HG03280 (cell line): ENCODE results near the gene CELF2.
A peak's percentile ranks its signal among the peaks of the same experiment; 100 is the strongest.

Experiments
- ATAC-seq: cut with Tn5 transposase; IDR thresholded peaks from one replicate; pipeline ENCODE4 v1.9.1; 2021; ENCODE audit warnings: mild to moderate bottlenecking, moderate library complexity; ENCODE audit not compliant: unreplicated experiment

Gene CELF2

GRCh38 chr10:11191190-11191589 is 173.5 kb downstream of the CELF2 start:
- no peak for ATAC-seq

DNA sequence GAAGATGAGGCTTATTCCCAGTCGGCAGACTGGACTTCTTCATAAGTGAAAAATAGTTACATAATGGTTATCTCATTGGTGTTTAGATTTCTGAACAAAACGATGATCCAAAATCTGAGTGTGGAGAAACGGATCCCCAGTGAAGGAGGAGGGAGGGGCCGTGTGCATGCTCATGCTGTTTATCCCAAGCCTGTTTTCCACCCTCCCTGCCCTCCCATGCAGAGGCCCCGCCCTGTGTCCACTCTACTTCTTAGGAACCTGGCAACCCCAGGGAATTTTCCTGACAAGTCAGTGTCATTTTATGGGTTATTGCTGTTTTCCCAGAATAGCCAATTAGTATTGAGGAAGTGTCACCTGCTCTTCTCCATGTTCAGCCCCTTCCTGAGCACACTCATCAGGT is 174.0 kb downstream of the CELF2 start:
- no peak for ATAC-seq

- ATAC-seq = no peak
Observed at GRCh38 chr10:11192304-11193000, 174.8 kb downstream of the CELF2 start.

DNA sequence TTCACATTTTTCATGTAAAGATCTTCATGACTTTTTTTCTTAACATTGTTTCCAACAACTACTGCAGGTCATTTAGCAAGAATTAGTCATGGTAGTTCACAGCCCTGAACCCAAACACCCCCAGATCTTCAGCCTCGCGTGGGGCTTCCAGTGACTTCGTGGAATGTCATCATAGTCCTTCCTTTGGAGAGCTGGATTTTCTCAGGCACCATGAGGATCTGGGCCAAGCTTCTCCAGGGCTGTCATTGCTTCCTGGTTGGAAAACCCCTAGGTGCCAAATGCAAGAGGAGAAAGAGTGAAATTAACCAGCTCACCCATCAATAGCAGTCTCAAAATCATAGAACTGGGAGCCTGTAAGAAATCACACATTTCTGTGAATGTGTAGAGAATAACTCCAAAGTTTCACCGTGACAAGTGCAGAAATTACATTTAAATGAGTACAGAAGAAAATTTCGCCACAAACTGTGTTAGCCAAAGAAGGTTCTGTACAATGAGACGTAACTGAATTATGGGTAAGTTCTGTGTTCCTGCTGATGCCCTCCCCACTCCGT is 175.4 kb downstream of the CELF2 start:
- ATAC-seq = no peak

DNA sequence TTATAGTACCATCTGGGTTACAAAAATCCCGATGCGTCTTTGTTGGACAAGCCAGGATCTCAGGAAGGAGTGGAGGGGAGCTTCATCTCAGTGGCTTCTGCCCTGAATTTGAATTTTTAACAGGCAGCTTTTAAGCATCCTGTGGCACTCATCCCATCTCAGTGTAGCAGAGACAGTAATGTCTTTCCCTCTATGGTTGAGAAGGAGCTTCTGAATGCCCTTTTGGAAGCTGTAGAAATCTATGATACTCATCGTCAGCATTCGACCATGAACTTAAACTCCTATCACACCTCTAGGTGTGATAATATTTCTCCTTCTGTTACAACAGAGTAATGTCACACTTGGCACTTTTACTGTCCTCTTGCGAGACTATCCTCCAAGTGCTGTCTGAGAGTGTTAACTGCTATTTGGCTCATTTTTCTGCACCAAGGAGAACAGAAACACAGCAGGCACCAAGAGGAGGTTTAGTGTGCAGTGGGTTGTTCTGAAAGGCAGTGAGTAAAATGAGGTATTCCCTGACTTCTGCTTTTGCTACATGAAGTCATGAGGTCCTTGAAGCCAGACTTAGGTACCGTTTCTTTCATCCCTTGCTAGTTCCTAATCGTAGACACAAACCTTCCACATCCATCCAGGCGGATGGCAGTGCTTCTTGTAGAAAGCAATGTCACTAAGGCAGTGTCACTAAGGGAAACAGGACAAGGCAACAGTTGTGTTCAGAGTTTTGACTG is 177.4 kb downstream of the CELF2 start:
- no peak for ATAC-seq

- no peak for ATAC-seq
Observed at GRCh38 chr10:11195623-11196022, 178.0 kb downstream of the CELF2 start.

DNA sequence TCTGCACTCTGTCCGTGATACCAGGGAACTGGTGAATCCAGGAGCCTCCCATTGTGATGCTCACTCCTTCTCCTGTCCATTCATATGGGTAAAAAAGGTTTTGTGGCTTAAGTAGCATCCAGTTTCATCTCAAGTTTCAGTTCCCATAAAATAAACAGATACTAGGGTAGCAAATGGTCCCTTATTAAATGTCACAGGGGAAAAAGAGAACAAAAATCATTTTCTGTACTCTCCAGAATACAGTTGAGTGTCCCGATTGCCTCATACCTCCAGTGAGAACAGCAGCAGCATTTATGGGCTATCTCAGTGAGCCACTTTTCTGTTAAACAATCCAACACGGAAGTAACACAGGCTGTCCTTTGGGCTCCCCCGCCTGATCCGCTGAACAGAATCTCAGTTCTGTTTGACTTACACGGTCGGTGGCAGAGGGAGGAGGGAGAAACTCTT is 179.6 kb downstream of the CELF2 start:
- peak; percentile 51 for ATAC-seq

DNA sequence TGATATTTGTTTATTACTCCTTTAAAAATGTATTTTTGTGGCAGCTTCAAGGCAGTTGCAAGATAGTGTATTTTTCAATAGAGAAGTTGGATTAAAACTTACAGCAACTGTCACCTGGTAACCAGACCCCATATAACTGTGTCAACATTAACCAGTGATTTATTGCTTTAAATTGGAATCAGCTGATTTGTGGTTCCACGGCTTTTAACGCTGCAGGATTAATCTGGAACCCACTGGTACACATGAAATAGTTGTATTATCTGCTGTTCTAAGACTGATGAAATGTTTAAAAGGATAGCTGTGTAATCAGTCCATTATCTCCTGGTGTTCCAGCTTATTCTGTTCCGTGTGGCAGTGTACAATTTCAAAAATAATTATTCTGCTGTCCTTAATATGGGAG is 180.2 kb downstream of the CELF2 start:
- ATAC-seq = no peak

DNA sequence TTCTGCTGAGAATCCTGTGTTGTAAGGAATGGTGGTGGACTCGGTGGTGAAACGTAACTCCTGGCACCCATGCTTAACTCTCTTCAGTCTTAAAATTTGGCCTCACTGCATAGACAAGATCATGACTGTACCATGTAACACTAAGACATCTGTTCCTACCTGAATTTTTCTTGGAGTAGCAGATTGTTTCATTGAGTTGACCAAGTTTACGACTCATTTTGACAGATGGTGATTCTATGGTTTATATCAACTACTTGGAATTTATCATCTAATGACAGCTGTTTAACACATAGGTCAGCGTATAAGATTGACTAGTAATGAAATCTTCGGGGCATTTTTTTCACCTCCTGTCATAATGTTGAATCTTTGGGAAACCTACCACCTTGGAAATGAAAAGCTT is 184.2 kb downstream of the CELF2 start:
- no peak for ATAC-seq

- no peak for ATAC-seq
Observed at GRCh38 chr10:11204351-11204942, 186.8 kb downstream of the CELF2 start.

- no peak for ATAC-seq
Observed at GRCh38 chr10:11205030-11205772, 187.5 kb downstream of the CELF2 start.

- ATAC-seq = no peak
Observed at GRCh38 chr10:11206676-11207559, 189.2 kb downstream of the CELF2 start.

- ATAC-seq = no peak
Observed at GRCh38 chr10:11207560-11207844, 189.8 kb downstream of the CELF2 start.

DNA sequence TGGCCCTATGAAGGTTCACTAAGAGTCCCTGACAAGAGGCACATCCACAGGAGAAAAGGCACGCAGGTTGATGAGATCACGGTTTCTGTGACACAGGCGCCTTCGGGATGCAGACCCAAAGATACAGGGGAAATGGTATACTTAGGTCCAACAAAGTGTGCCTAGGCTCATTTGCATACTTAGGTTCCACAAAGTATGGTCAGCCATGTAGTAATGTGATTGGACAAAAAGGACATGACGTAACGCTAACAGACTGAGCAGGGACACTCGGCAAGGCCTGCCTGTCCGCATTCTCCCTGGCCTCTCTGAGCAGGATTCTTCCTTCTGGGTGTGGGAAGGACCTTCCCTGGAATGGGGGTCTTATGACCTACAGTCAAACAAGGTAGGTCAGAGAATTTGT is 190.6 kb downstream of the CELF2 start:
- ATAC-seq = no peak

GRCh38 chr10:11208908-11209829 is 191.5 kb downstream of the CELF2 start:
- ATAC-seq = no peak

DNA sequence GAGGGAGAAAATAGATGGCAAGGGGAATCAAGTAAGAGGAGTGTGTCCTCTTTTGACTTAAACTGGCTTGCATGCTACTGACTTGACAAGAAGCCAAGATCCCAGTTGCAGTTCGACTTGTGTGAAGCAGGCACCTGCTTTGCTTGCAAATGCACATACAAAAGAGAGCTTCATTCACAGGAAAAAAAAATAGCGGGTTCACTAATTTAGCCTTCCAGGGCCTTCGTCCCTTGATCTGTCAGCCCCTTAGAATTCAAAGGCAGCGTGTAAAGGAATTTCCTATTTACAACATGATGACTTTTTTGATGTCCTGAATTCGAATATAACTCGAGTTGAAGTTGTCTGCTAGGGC is 192.1 kb downstream of the CELF2 start:
- no peak for ATAC-seq

DNA sequence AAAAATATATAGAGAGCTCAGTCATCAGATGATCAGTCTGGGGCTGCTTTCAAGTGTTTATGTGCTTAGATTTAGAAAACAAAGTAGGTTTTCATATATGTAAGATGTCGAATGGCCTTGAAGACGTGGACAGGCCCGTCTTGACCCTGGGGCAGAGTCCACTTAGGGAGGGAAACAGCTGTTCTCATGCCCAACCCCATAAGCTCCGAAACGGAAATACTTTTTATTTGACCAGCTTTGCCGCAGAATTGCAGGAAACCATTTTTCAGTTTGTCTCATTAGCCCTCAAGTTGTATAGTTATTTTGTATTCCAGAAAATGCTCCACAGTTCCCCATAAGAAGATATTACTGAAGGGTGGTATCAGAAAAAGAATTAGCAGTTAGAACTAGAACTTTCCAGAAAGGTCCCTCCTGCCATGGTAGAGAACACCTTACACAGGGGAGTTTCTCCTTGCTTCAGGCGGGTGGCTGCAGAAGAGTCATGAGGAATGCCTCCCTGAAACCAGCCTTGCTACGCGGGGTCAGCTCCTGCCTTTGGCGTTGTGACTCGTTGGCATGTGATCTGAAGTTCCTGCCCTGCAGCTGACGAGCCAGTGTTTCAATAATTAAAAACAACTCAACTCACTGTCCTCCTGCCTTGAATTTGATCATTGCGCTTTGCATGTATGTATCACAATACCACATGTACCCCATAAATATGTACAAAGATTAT is 192.7 kb downstream of the CELF2 start:
- ATAC-seq = no peak

DNA sequence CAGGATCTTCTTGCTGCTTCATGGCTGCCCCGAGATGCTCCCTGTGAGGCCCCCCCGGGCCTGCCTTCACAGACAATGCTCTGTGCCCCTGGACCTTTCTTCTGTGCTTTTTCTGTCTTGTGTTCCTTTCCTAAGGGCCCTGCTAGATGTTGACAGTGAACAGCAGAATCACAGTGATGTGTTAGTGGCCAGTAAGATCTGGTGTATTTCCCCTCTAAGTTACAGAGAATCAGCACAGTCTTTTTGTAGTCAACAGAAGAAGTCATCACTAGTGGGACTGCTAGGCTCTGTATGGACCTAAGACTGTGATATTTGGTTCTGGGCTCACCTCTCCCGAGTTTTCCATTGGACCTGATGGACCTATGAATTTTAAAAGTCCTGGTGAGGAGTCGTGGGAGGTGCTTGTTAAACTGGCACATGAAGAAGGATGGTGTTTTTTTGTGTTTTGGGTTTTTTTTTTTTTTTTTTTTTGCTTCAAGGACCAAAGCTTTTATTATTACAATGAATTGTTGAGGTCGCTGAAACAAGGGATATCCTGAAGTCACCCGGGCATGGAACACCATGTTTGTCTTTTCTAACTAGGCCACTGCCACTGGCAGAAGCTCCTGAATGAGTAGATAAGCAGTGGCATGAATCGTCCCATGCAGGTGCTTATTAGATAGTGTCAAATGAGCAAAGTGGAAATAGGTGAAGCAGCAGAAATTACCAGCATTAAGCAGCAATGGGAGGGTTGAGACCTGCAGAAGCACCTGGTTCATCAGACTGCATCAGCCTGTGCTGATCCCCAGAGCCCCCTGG is 194.8 kb downstream of the CELF2 start:
- ATAC-seq = no peak
